Caco-2 (cell line): ENCODE results near the gene CR1. TPM values are rescaled to one million over a fixed set of nuclear protein-coding genes. Genes with fewer than 3 reads are reported as not detected.

ENCODE experiments used
- BruUV-seq: library from RNA; stranded (reverse); fragments of 400-500 nt; replicated peaks from 2 replicates; lab custom pipeline; 2021; lab: Mats Ljungman, UMichigan
- CTCF ChIA-PET: fragments of 300-600 bp; sonication (Branson Sonifier 250); formaldehyde crosslinking; loops from one replicate; lab custom pipeline; 2022; ENCODE audit warnings: antibody characterized with exemption; lab: Charles Lee
- POLR2A ChIA-PET: fragments of 300-600 bp; sonication (Branson Sonifier 250); formaldehyde crosslinking; loops from one replicate; lab custom pipeline; 2022; ENCODE audit warnings: antibody characterized with exemption; lab: Charles Lee
- DNase-seq, 2 experiments: peaks; one replicate each; pipeline versions ENCODE4 v3.0.0 to v3.0.0-alpha.2; 2020 to 2022
- H3K27me3 ChIP-seq: replicated peaks from 2 replicates; pipeline ENCODE4 v1.6.0; 2011; ENCODE audit warnings: low read length; ENCODE audit not compliant: control insufficient read depth, insufficient read depth
- H3K36me3 ChIP-seq: 2 replicates; pipeline ENCODE4 v1.5.1; 2011; ENCODE audit warnings: low read length; ENCODE audit not compliant: control insufficient read depth, insufficient read depth
- H3K4me1 ChIP-seq: fragments of 250-450 bp; sonication (Bioruptor Pico); 2 replicates; pipeline ENCODE4 v1.5.1; 2020; ENCODE audit warnings: mild to moderate bottlenecking
- H3K4me3 ChIP-seq: 2 replicates; pipeline ENCODE4 v1.5.1; 2011; ENCODE audit warnings: low read depth, mild to moderate bottlenecking, control low read depth, low read length
- H3K9me3 ChIP-seq: fragments of 250-450 bp; sonication (Bioruptor Pico); 2 replicates; pipeline ENCODE4 v1.5.1; 2020; ENCODE audit warnings: mild to moderate bottlenecking, moderate library complexity
- H3K27ac Mint-ChIP-seq: one replicate; pipeline ENCODE4 v1.8.0; 2022; ENCODE audit warnings: mixed read lengths; ENCODE audit not compliant: unreplicated experiment
- H3K27me3 Mint-ChIP-seq: one replicate; pipeline ENCODE4 v1.8.0; 2022; ENCODE audit warnings: mixed read lengths; ENCODE audit not compliant: insufficient read depth, unreplicated experiment
- H3K36me3 Mint-ChIP-seq: one replicate; pipeline ENCODE4 v1.8.0; 2022; ENCODE audit warnings: mild to moderate bottlenecking, mixed read lengths; ENCODE audit not compliant: insufficient read depth, unreplicated experiment
- H3K4me1 Mint-ChIP-seq: one replicate; pipeline ENCODE4 v1.8.0; 2022; ENCODE audit warnings: low read depth, mixed read lengths; ENCODE audit not compliant: unreplicated experiment
- H3K4me3 Mint-ChIP-seq: one replicate; pipeline ENCODE4 v1.8.0; 2022; ENCODE audit warnings: mild to moderate bottlenecking, moderate library complexity, mixed read lengths; ENCODE audit not compliant: unreplicated experiment
- H3K9me3 Mint-ChIP-seq: one replicate; pipeline ENCODE4 v1.8.0; 2022; ENCODE audit warnings: mixed read lengths; ENCODE audit not compliant: unreplicated experiment
- CTCF ChIP-seq, 2 experiments: fragments of 200-600 bp in 1 of 2; IDR thresholded peaks; 1 replicate in 1 of 2; 2 replicates in 1 of 2; pipeline versions ENCODE4 v1.5.1 to v1.8.0; 2011 to 2022; ENCODE audit warnings: antibody characterized with exemption in 1 of 2, control low read depth in 1 of 2, inconsistent platforms in 1 of 2, low read depth in 1 of 2, low read length in 1 of 2, mild to moderate bottlenecking in 1 of 2, moderate library complexity in 1 of 2; ENCODE audit not compliant: insufficient read depth in 1 of 2, severe bottlenecking in 1 of 2, unreplicated experiment in 1 of 2
- intact Hi-C: fragments of 100-400 bp; cut with micrococcal nuclease; formaldehyde crosslinking; loops from one replicate; pipeline ENCODE4 v1.10.0; 2022; ENCODE audit not compliant: unreplicated experiment
- total RNA-seq: library from RNA; stranded (reverse); gene quantifications from 2 replicates; pipeline ENCODE4 v1.2.3, GENCODE V29; 2022

CR1 gene
- total RNA-seq, 1 experiment from 2014 or later, result not detected

GRCh38 chr1:207670997-207671396, 175.0 kb downstream of the CR1 start:
- Histone ChIP-seq H3K36me3 (no peaks in the 10 kb centered on the region), H3K4me3 (no peak overlapping the region), H3K27me3 (no peaks in the 10 kb centered on the region), H3K4me1 (no peaks in the 10 kb centered on the region), H3K9me3 (no peaks in the 10 kb centered on the region)
- Mint-ChIP-seq H3K36me3 (no peaks in the 10 kb centered on the region), H3K27me3 (no peaks in the 10 kb centered on the region), H3K27ac (no peak overlapping the region), H3K4me3 (no peak overlapping the region), H3K4me1 (no peaks in the 10 kb centered on the region), H3K9me3 (peaks cover 14% of the 10 kb centered on the region)
- no peak for DNase-seq
- CTCF ChIA-PET, result no interaction called here
- intact Hi-C loops, result no loop called here
- BruUV-seq, result no TSS peak
- POLR2A ChIA-PET, result no interaction called here
- no peak for TF ChIP-seq CTCF (IDR thresholded peaks at IDR 0.05; ENCODE audit: insufficient read depth in 1 of 2, low read depth in 1 of 2, low read length in 1 of 2, severe bottlenecking in 1 of 2, unreplicated experiment in 1 of 2)

GRCh38 chr1:207672522-207673130, 176.7 kb downstream of the CR1 start:
- intact Hi-C loops, result no loop called here
- no TSS peak for BruUV-seq

GRCh38 chr1:207673399-207673798, 177.4 kb downstream of the CR1 start:
- Histone ChIP-seq H3K27me3 (no peaks in the 10 kb centered on the region), H3K4me1 (no peaks in the 10 kb centered on the region), H3K9me3 (no peaks in the 10 kb centered on the region), H3K4me3 (no peak overlapping the region), H3K36me3 (no peaks in the 10 kb centered on the region)
- CTCF ChIA-PET, result interaction anchor here (1.8 kb wide), 1 partner anchor 94 kb away, joined by 14 read pairs; no protein-coding TSS in a partner anchor
- Mint-ChIP-seq H3K9me3 (no peaks in the 10 kb centered on the region), H3K36me3 (no peaks in the 10 kb centered on the region), H3K27ac (no peak overlapping the region), H3K4me1 (no peaks in the 10 kb centered on the region), H3K27me3 (no peaks in the 10 kb centered on the region), H3K4me3 (no peak overlapping the region)
- no peak for TF ChIP-seq CTCF (IDR thresholded peaks at IDR 0.05; ENCODE audit: insufficient read depth in 1 of 2, low read depth in 1 of 2, low read length in 1 of 2, severe bottlenecking in 1 of 2, unreplicated experiment in 1 of 2)
- POLR2A ChIA-PET, result no interaction called here
- DNase-seq, result no peak
- intact Hi-C loops, result no loop called here
- no TSS peak for BruUV-seq

More at GRCh38 chr1:207672522-207673130, 176.7 kb downstream of the CR1 start:
- no peak overlapping the region for H3K4me3 ChIP-seq
- H3K27me3 Mint-ChIP-seq, result no peaks in the 10 kb centered on the region
- H3K27ac Mint-ChIP-seq, result no peak overlapping the region
- no peaks in the 10 kb centered on the region for H3K4me1 Mint-ChIP-seq
- no peaks in the 10 kb centered on the region for H3K36me3 ChIP-seq
- no peaks in the 10 kb centered on the region for H3K36me3 Mint-ChIP-seq
- no peaks in the 10 kb centered on the region for H3K4me1 ChIP-seq
- H3K27me3 ChIP-seq, result no peaks in the 10 kb centered on the region
- no peaks in the 10 kb centered on the region for H3K9me3 Mint-ChIP-seq
- CTCF ChIA-PET, result interaction anchor here (1.0 to 1.8 kb wide), 2 partner anchors 52 to 93 kb away, joined by 7 to 14 read pairs; no protein-coding TSS in a partner anchor
- POLR2A ChIA-PET, result no interaction called here
- no peaks in the 10 kb centered on the region for H3K9me3 ChIP-seq
- peak; percentile 43 to 62 for TF ChIP-seq CTCF (IDR thresholded peaks at IDR 0.05; ENCODE audit: insufficient read depth in 1 of 2, low read depth in 1 of 2, low read length in 1 of 2, severe bottlenecking in 1 of 2, unreplicated experiment in 1 of 2)
- no peak overlapping the region for H3K4me3 Mint-ChIP-seq
- peak in 1 of 2 experiments; percentile 43 for DNase-seq
